Osteoblast (primary cell): Measurements from ENCODE around the gene PCLAF. TPM values are rescaled to one million over a fixed set of nuclear protein-coding genes. Genes with fewer than 3 reads are reported as not detected.
"Not testable (repeated sequence)": the region's sequence is repeated elsewhere in the genome, so short reads cannot be mapped to it uniquely, and the experiment has no call there.

Source experiments
- DNase-seq: peaks from one replicate; pipeline ENCODE4 v3.0.0; 2011; ENCODE audit warnings: low spot score, mixed read lengths; ENCODE audit not compliant: insufficient read length; ENCODE audit errors: missing footprints
- H2AFZ ChIP-seq: 2 replicates; pipeline ENCODE4 v1.6.0; 2011; ENCODE audit warnings: mild to moderate bottlenecking, low read length
- H3K27ac ChIP-seq: 2 replicates; pipeline ENCODE4 v1.5.1; 2011; ENCODE audit warnings: mild to moderate bottlenecking, low read depth, low read length, moderate library complexity
- H3K27me3 ChIP-seq: 2 replicates; pipeline ENCODE4 v1.6.0; 2012; ENCODE audit warnings: mild to moderate bottlenecking, control low read depth, inconsistent platforms, low read length, moderate library complexity; ENCODE audit not compliant: insufficient read depth
- H3K36me3 ChIP-seq: 2 replicates; pipeline ENCODE4 v1.5.1; 2011; ENCODE audit warnings: mild to moderate bottlenecking, low read length, control low read depth, moderate library complexity; ENCODE audit not compliant: insufficient read depth
- H3K4me1 ChIP-seq: 2 replicates; pipeline ENCODE4 v1.5.1; 2011; ENCODE audit warnings: mild to moderate bottlenecking, low read length, control low read depth, moderate library complexity; ENCODE audit not compliant: insufficient read depth
- H3K4me2 ChIP-seq: 2 replicates; pipeline ENCODE4 v1.6.0; 2011; ENCODE audit warnings: mild to moderate bottlenecking, low read length; ENCODE audit not compliant: insufficient read depth
- H3K4me3 ChIP-seq: fragments of 200-600 bp; sonication (generic); 3 replicates; pipeline ENCODE4 v1.5.1; 2012; ENCODE audit warnings: mild to moderate bottlenecking, low read length, inconsistent platforms; ENCODE audit not compliant: insufficient read depth
- H3K79me2 ChIP-seq: 2 replicates; pipeline ENCODE4 v1.6.0; 2012; ENCODE audit warnings: mild to moderate bottlenecking, low read length, control low read depth, inconsistent platforms; ENCODE audit not compliant: insufficient read depth
- H3K9me3 ChIP-seq: 2 replicates; pipeline ENCODE4 v1.5.1; 2011; ENCODE audit warnings: low read depth, low read length, control low read depth
- H4K20me1 ChIP-seq: 2 replicates; pipeline ENCODE4 v1.6.0; 2012; ENCODE audit warnings: mild to moderate bottlenecking, low read length, control low read depth; ENCODE audit not compliant: insufficient read depth
- CTCF ChIP-seq: IDR thresholded peaks from 2 replicates; pipeline ENCODE4 v1.5.1; 2011; ENCODE audit warnings: mild to moderate bottlenecking, low read depth, low read length, moderate library complexity; ENCODE audit errors: extremely low read depth
- total RNA-seq: library from RNA; depleted of rRNA; stranded (reverse); fragments of >200 nt; gene quantifications from 2 replicates; pipeline ENCODE4 v1.2.3, GENCODE V29; 2012

The PCLAF gene
- total RNA-seq, 1 donor: 20.6 TPM

GRCh38 chr15:64340355-64340754 lies 40.9 kb downstream of the PCLAF start:
- peaks cover 9% of the 10 kb centered on the region for H3K36me3 ChIP-seq
- no peak for TF ChIP-seq CTCF
- H3K4me1 ChIP-seq: peaks cover 18% of the 10 kb centered on the region
- H3K4me2 ChIP-seq: no peak overlapping the region
- H3K4me3 ChIP-seq: no peak overlapping the region
- DNase-seq: no peak
- no peaks in the 10 kb centered on the region for H3K9me3 ChIP-seq
- no peak overlapping the region for H2AFZ ChIP-seq
- H4K20me1 ChIP-seq: no peaks in the 10 kb centered on the region
- no peaks in the 10 kb centered on the region for H3K27me3 ChIP-seq
- H3K27ac ChIP-seq: no peak overlapping the region
- H3K79me2 ChIP-seq: peaks cover 74% of the 10 kb centered on the region

- H3K4me2 ChIP-seq: no peak overlapping the region
- H3K36me3 ChIP-seq: peaks cover 9% of the 10 kb centered on the region
Measured at GRCh38 chr15:64337761-64338160, 43.5 kb downstream of the PCLAF start.

GRCh38 chr15:64333986-64334929 lies 47.0 kb downstream of the PCLAF start:
- Histone ChIP-seq H3K79me2 (peaks cover 54% of the 10 kb centered on the region), H3K27me3 (no peaks in the 10 kb centered on the region), H3K4me2 (no peak overlapping the region), H3K4me3 (no peak overlapping the region), H3K27ac (no peak overlapping the region), H3K9me3 (no peaks in the 10 kb centered on the region), H2AFZ (no peak overlapping the region), H4K20me1 (peaks cover 4% of the 10 kb centered on the region), H3K4me1 (no peaks in the 10 kb centered on the region), H3K36me3 (no peaks in the 10 kb centered on the region)
- no peak for DNase-seq
- no peak for TF ChIP-seq CTCF

More at GRCh38 chr15:64337761-64338160, 43.5 kb downstream of the PCLAF start:
- H3K79me2 ChIP-seq: peaks cover 84% of the 10 kb centered on the region
- H3K27me3 ChIP-seq: no peaks in the 10 kb centered on the region
- H3K27ac ChIP-seq: no peak overlapping the region
- no peak overlapping the region for H2AFZ ChIP-seq
- no peak for TF ChIP-seq CTCF
- H4K20me1 ChIP-seq: peaks cover 3% of the 10 kb centered on the region
- no peaks in the 10 kb centered on the region for H3K4me1 ChIP-seq
- H3K4me3 ChIP-seq: no peak overlapping the region
- H3K9me3 ChIP-seq: no peaks in the 10 kb centered on the region
- DNase-seq: no peak

- H3K36me3 ChIP-seq: no peaks in the 10 kb centered on the region
- H3K9me3 ChIP-seq: no peaks in the 10 kb centered on the region
- H3K4me2 ChIP-seq: no peak overlapping the region
- H3K27me3 ChIP-seq: no peaks in the 10 kb centered on the region
- H4K20me1 ChIP-seq: peaks cover 4% of the 10 kb centered on the region
- no peak overlapping the region for H3K27ac ChIP-seq
- no peak for DNase-seq
- no peaks in the 10 kb centered on the region for H3K4me1 ChIP-seq
- H3K79me2 ChIP-seq: peaks cover 47% of the 10 kb centered on the region
- TF ChIP-seq CTCF: no peak
- H2AFZ ChIP-seq: no peak overlapping the region
- H3K4me3 ChIP-seq: no peak overlapping the region
Measured at GRCh38 chr15:64333516-64333915, 47.7 kb downstream of the PCLAF start.

GRCh38 chr15:64331668-64332067 lies 49.6 kb downstream of the PCLAF start:
- not testable (repeated sequence) for DNase-seq, H2AFZ ChIP-seq, H3K27me3 ChIP-seq, H3K4me2 ChIP-seq, H4K20me1 ChIP-seq, H3K27ac ChIP-seq, H3K4me1 ChIP-seq, H3K9me3 ChIP-seq, H3K4me3 ChIP-seq, H3K36me3 ChIP-seq
- peaks cover 32% of the 10 kb centered on the region for H3K79me2 ChIP-seq

GRCh38 chr15:64326975-64327374 lies 54.3 kb downstream of the PCLAF start:
- not testable (repeated sequence) for H3K36me3 ChIP-seq, H3K27ac ChIP-seq

More at GRCh38 chr15:64326975-64327374, 54.3 kb downstream of the PCLAF start:
- not testable (repeated sequence) for H3K4me2 ChIP-seq, DNase-seq, H3K9me3 ChIP-seq, H3K4me3 ChIP-seq, H3K4me1 ChIP-seq, H2AFZ ChIP-seq, H3K27me3 ChIP-seq
- Histone ChIP-seq H3K79me2 (peaks cover 39% of the 10 kb centered on the region), H4K20me1 (peaks cover 18% of the 10 kb centered on the region)
